Measurements from ENCODE around the gene KRT74.
A peak's percentile ranks its signal among the peaks of the same experiment; 100 is the strongest.

The KRT74 gene

DNA sequence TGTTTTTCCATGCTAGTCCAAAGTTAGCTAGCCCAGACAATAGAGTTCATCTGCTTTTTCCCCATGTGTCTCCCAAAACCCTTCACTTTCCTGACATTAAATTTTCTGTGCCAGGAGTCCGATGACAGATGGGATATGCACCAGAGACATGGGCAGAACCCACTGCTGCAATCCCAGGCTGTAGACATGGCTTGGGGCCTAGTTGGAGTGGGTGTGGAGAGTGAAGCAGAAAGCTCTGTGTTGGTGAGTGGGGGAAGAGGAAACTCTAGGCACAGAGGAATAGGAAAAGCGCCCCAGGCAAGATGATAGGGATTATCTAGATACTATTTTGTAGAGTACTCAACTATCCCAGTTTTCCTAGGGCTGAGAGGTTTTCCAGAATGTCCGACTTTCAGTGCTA lies 4.8 kb upstream of the KRT74 start:
- H2AK5ac ChIP-seq (ENCODE audit: low read length, severe bottlenecking): no peak overlapping the region
- H2BK5ac ChIP-seq (ENCODE audit: low read depth, low read length, poor library complexity, severe bottlenecking): no peak overlapping the region
- WGBS: 73% methylated on average over 2 of the region's 3 CpGs
- H3K14ac ChIP-seq (ENCODE audit: low read length in 2 of 2): no peak overlapping the region
- no peak overlapping the region for H2BK15ac ChIP-seq (ENCODE audit: low read depth, poor library complexity, severe bottlenecking)
- no peaks in the 10 kb centered on the region for H3K9me3 ChIP-seq (ENCODE audit: control insufficient read depth, low read length)
- no peaks in the 10 kb centered on the region for H3K79me1 ChIP-seq (replicated peaks; ENCODE audit: low read length, poor library complexity, severe bottlenecking)
- no peak overlapping the region for H2BK12ac ChIP-seq (ENCODE audit: low read length in 2 of 2)
- H2BK120ac ChIP-seq (ENCODE audit: low read depth, low read length): no peak overlapping the region
- no peak overlapping the region for H4K8ac ChIP-seq (ENCODE audit: low read length)
- no peak for DNase-seq
- H3K27me3 ChIP-seq (ENCODE audit: control insufficient read depth in 1 of 2, insufficient read depth in 1 of 2, low read length in 2 of 2): peaks cover 54 to 80% of the 10 kb centered on the region in 2 experiments
- H2AFZ ChIP-seq (ENCODE audit: low read depth, low read length): no peak overlapping the region
- no peak overlapping the region for H3K27ac ChIP-seq (ENCODE audit: low read length, poor library complexity, severe bottlenecking)
- H3K4me1 ChIP-seq (ENCODE audit: control insufficient read depth, insufficient read depth, low read depth, low read length): no peaks in the 10 kb centered on the region
- H3K18ac ChIP-seq (ENCODE audit: low read depth in 1 of 2, low read length in 2 of 2): no peak overlapping the region
- no peak overlapping the region for H3K9ac ChIP-seq (ENCODE audit: low read length)
- H3K4me2 ChIP-seq (ENCODE audit: low read length, poor library complexity, severe bottlenecking): no peak overlapping the region
- H3K4ac ChIP-seq (ENCODE audit: low read depth in 1 of 2, low read length in 2 of 2): no peak overlapping the region
- H3K23ac ChIP-seq (ENCODE audit: low read length in 2 of 2): no peak overlapping the region
- no peaks in the 10 kb centered on the region for H3K36me3 ChIP-seq (ENCODE audit: control insufficient read depth in 1 of 2, insufficient read depth in 2 of 2, low read depth in 1 of 2, low read length in 2 of 2)
- H4K91ac ChIP-seq (ENCODE audit: low read length): no peak overlapping the region
- no peak overlapping the region for H3K4me3 ChIP-seq (ENCODE audit: insufficient read depth in 1 of 2, low read depth in 1 of 2, low read length in 2 of 2)

GRCh38 chr12:52577316-52577715 lies 3.7 kb upstream of the KRT74 start:
- Histone ChIP-seq H3K36me3 (ENCODE audit: control insufficient read depth in 1 of 2, insufficient read depth in 2 of 2, low read depth in 1 of 2, low read length in 2 of 2) (no peaks in the 10 kb centered on the region), H2AFZ (ENCODE audit: low read depth, low read length) (no peak overlapping the region), H4K8ac (ENCODE audit: low read length) (no peak overlapping the region), H3K27me3 (ENCODE audit: control insufficient read depth in 1 of 2, insufficient read depth in 1 of 2, low read length in 2 of 2) (peaks cover 60 to 86% of the 10 kb centered on the region in 2 experiments), H2BK12ac (ENCODE audit: low read length in 2 of 2) (no peak overlapping the region), H2BK15ac (ENCODE audit: low read depth, poor library complexity, severe bottlenecking) (no peak overlapping the region), H2BK5ac (ENCODE audit: low read depth, low read length, poor library complexity, severe bottlenecking) (no peak overlapping the region), H3K4me3 (ENCODE audit: insufficient read depth in 1 of 2, low read depth in 1 of 2, low read length in 2 of 2) (no peak overlapping the region), H3K4me2 (ENCODE audit: low read length, poor library complexity, severe bottlenecking) (no peak overlapping the region), H3K9me3 (ENCODE audit: control insufficient read depth, low read length) (no peaks in the 10 kb centered on the region), H3K18ac (ENCODE audit: low read depth in 1 of 2, low read length in 2 of 2) (no peak overlapping the region), H3K79me1 (replicated peaks; ENCODE audit: low read length, poor library complexity, severe bottlenecking) (no peaks in the 10 kb centered on the region), H3K9ac (ENCODE audit: low read length) (no peak overlapping the region), H2BK120ac (ENCODE audit: low read depth, low read length) (no peak overlapping the region), H3K4ac (ENCODE audit: low read depth in 1 of 2, low read length in 2 of 2) (no peak overlapping the region), H3K4me1 (ENCODE audit: control insufficient read depth, insufficient read depth, low read depth, low read length) (no peaks in the 10 kb centered on the region), H3K14ac (ENCODE audit: low read length in 2 of 2) (no peak overlapping the region), H3K27ac (ENCODE audit: low read length, poor library complexity, severe bottlenecking) (no peak overlapping the region), H3K23ac (ENCODE audit: low read length in 2 of 2) (no peak overlapping the region), H4K91ac (ENCODE audit: low read length) (no peak overlapping the region), H2AK5ac (ENCODE audit: low read length, severe bottlenecking) (no peak overlapping the region)
- 86% methylated on average over 8 of the region's 8 CpGs for WGBS
- no peak for DNase-seq

DNA sequence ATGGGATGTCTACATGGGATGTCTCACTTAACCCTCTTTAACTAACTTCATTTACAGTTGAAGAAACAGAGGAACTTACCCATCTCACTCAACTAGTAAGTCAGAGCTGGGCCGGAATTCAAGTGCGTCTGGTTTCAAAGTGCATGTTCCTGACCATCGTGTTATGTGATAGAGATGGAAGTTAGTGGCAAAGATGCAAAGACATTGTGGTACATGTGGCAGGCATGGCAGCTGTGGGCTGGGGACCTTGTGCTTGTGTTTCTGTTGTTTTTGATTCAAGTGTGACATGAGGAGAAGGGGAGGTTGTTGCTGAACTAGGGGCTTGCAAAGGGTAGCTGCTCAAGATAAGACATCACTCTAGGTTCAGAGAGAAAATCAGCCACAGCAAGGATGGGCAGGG lies 2.3 kb upstream of the KRT74 start:
- WGBS: 100% methylated on average over 3 of the region's 3 CpGs
- H3K4me1 ChIP-seq (ENCODE audit: control insufficient read depth, insufficient read depth, low read depth, low read length): no peaks in the 10 kb centered on the region
- H2BK12ac ChIP-seq (ENCODE audit: low read length in 2 of 2): no peak overlapping the region
- no peak overlapping the region for H2AK5ac ChIP-seq (ENCODE audit: low read length, severe bottlenecking)
- no peak overlapping the region for H3K4me2 ChIP-seq (ENCODE audit: low read length, poor library complexity, severe bottlenecking)
- H3K14ac ChIP-seq (ENCODE audit: low read length in 2 of 2): no peak overlapping the region
- H4K91ac ChIP-seq (ENCODE audit: low read length): peak overlapping the region; percentile 22
- H2BK120ac ChIP-seq (ENCODE audit: low read depth, low read length): no peak overlapping the region
- H3K9ac ChIP-seq (ENCODE audit: low read length): no peak overlapping the region
- H3K4ac ChIP-seq (ENCODE audit: low read depth in 1 of 2, low read length in 2 of 2): no peak overlapping the region
- no peak overlapping the region for H2AFZ ChIP-seq (ENCODE audit: low read depth, low read length)
- peaks cover 57 to 87% of the 10 kb centered on the region in 2 experiments for H3K27me3 ChIP-seq (ENCODE audit: control insufficient read depth in 1 of 2, insufficient read depth in 1 of 2, low read length in 2 of 2)
- H3K79me1 ChIP-seq (replicated peaks; ENCODE audit: low read length, poor library complexity, severe bottlenecking): no peaks in the 10 kb centered on the region
- no peaks in the 10 kb centered on the region for H3K9me3 ChIP-seq (ENCODE audit: control insufficient read depth, low read length)
- no peak overlapping the region for H4K8ac ChIP-seq (ENCODE audit: low read length)
- H3K23ac ChIP-seq (ENCODE audit: low read length in 2 of 2): no peak overlapping the region
- H3K27ac ChIP-seq (ENCODE audit: low read length, poor library complexity, severe bottlenecking): no peak overlapping the region
- no peak overlapping the region for H2BK15ac ChIP-seq (ENCODE audit: low read depth, poor library complexity, severe bottlenecking)
- no peaks in the 10 kb centered on the region for H3K36me3 ChIP-seq (ENCODE audit: control insufficient read depth in 1 of 2, insufficient read depth in 2 of 2, low read depth in 1 of 2, low read length in 2 of 2)
- H3K18ac ChIP-seq (ENCODE audit: low read depth in 1 of 2, low read length in 2 of 2): no peak overlapping the region
- DNase-seq: no peak
- H3K4me3 ChIP-seq (ENCODE audit: insufficient read depth in 1 of 2, low read depth in 1 of 2, low read length in 2 of 2): no peak overlapping the region
- no peak overlapping the region for H2BK5ac ChIP-seq (ENCODE audit: low read depth, low read length, poor library complexity, severe bottlenecking)

- Histone ChIP-seq H2BK12ac (ENCODE audit: low read length in 2 of 2) (no peak overlapping the region), H3K4me3 (ENCODE audit: insufficient read depth in 1 of 2, low read depth in 1 of 2, low read length in 2 of 2) (no peak overlapping the region)
- WGBS: 76% methylated on average over 9 of the region's 9 CpGs
Measured at GRCh38 chr12:52575256-52575655, 1.6 kb upstream of the KRT74 start.

More at GRCh38 chr12:52575256-52575655, 1.6 kb upstream of the KRT74 start:
- Histone ChIP-seq H3K27me3 (ENCODE audit: control insufficient read depth in 1 of 2, insufficient read depth in 1 of 2, low read length in 2 of 2) (peaks cover 60 to 88% of the 10 kb centered on the region in 2 experiments), H3K36me3 (ENCODE audit: control insufficient read depth in 1 of 2, insufficient read depth in 2 of 2, low read depth in 1 of 2, low read length in 2 of 2) (no peaks in the 10 kb centered on the region), H4K8ac (ENCODE audit: low read length) (no peak overlapping the region), H3K4me2 (ENCODE audit: low read length, poor library complexity, severe bottlenecking) (no peak overlapping the region), H3K4ac (ENCODE audit: low read depth in 1 of 2, low read length in 2 of 2) (no peak overlapping the region), H3K79me1 (replicated peaks; ENCODE audit: low read length, poor library complexity, severe bottlenecking) (no peaks in the 10 kb centered on the region), H3K9ac (ENCODE audit: low read length) (no peak overlapping the region), H3K14ac (ENCODE audit: low read length in 2 of 2) (no peak overlapping the region), H4K91ac (ENCODE audit: low read length) (no peak overlapping the region), H2BK15ac (ENCODE audit: low read depth, poor library complexity, severe bottlenecking) (no peak overlapping the region), H2BK120ac (ENCODE audit: low read depth, low read length) (no peak overlapping the region), H3K9me3 (ENCODE audit: control insufficient read depth, low read length) (no peaks in the 10 kb centered on the region), H3K23ac (ENCODE audit: low read length in 2 of 2) (no peak overlapping the region), H2AFZ (ENCODE audit: low read depth, low read length) (no peak overlapping the region), H3K4me1 (ENCODE audit: control insufficient read depth, insufficient read depth, low read depth, low read length) (no peaks in the 10 kb centered on the region), H3K18ac (ENCODE audit: low read depth in 1 of 2, low read length in 2 of 2) (no peak overlapping the region), H2BK5ac (ENCODE audit: low read depth, low read length, poor library complexity, severe bottlenecking) (no peak overlapping the region), H3K27ac (ENCODE audit: low read length, poor library complexity, severe bottlenecking) (no peak overlapping the region), H2AK5ac (ENCODE audit: low read length, severe bottlenecking) (no peak overlapping the region)
- DNase-seq: no peak

All from mesenchymal stem cell (in vitro differentiated cells and primary cell).